Kidney tubule cell (primary cell): Measurements from ENCODE around the gene UPK1B.
"Not testable (repeated sequence)": the region's sequence is repeated elsewhere in the genome, so short reads cannot be mapped to it uniquely, and the experiment has no call there.

Experiments
- DNase-seq: peaks from one replicate; pipeline ENCODE4 v3.0.0-alpha.2; 2018; ENCODE audit warnings: low spot score

The UPK1B gene

GRCh38 chr3:119173325-119173724 is at the start of gene UPK1B:
UPK1B (plus strand) TSS chr3:119173598; CDS start chr3:119186742, 13,144 bp downstream.
- peak; percentile 86 for DNase-seq

- DNase-seq = no peak
Observed at GRCh38 chr3:119125342-119125741, 48.1 kb upstream of the UPK1B start.

GRCh38 chr3:119125742-119126504 is 47.5 kb upstream of the UPK1B start:
- DNase-seq = no peak

- not testable (repeated sequence) for DNase-seq
Observed at GRCh38 chr3:119130291-119130690, 43.1 kb upstream of the UPK1B start.

- not testable (repeated sequence) for DNase-seq
Observed at GRCh38 chr3:119132291-119132690, 41.1 kb upstream of the UPK1B start.

- not testable (repeated sequence) for DNase-seq
Observed at GRCh38 chr3:119139360-119139759, 34.0 kb upstream of the UPK1B start.

- no peak for DNase-seq
Observed at GRCh38 chr3:119140466-119140865, 32.9 kb upstream of the UPK1B start.

- no peak for DNase-seq
Observed at GRCh38 chr3:119145128-119145499, 28.3 kb upstream of the UPK1B start.

- peak; percentile 65 for DNase-seq
Observed at GRCh38 chr3:119145500-119146167, 27.8 kb upstream of the UPK1B start, which contains the start of gene TEX55. TEX55 (plus strand) TSS chr3:119146165; CDS start chr3:119146190, 25 bp downstream.

GRCh38 chr3:119146578-119147375 is 26.6 kb upstream of the UPK1B start:
- no peak for DNase-seq

GRCh38 chr3:119147494-119147893 is 25.9 kb upstream of the UPK1B start:
- DNase-seq = no peak

GRCh38 chr3:119148493-119149180 is 24.8 kb upstream of the UPK1B start:
- peak; percentile 61 for DNase-seq

- peak; percentile 12 for DNase-seq
Observed at GRCh38 chr3:119149484-119149883, 23.9 kb upstream of the UPK1B start.

GRCh38 chr3:119156868-119157267 is 16.5 kb upstream of the UPK1B start:
- DNase-seq = no peak

- no peak for DNase-seq
Observed at GRCh38 chr3:119157971-119158370, 15.4 kb upstream of the UPK1B start.

GRCh38 chr3:119160361-119160760 is 13.0 kb upstream of the UPK1B start:
- no peak for DNase-seq

GRCh38 chr3:119160815-119161214 is 12.6 kb upstream of the UPK1B start:
- no peak for DNase-seq

GRCh38 chr3:119161240-119161639 is 12.2 kb upstream of the UPK1B start:
- no peak for DNase-seq

- not testable (repeated sequence) for DNase-seq
Observed at GRCh38 chr3:119164745-119165144, 8.7 kb upstream of the UPK1B start.

- no peak for DNase-seq
Observed at GRCh38 chr3:119170821-119171220, 2.6 kb upstream of the UPK1B start.

- DNase-seq = peak; percentile 71
Observed at GRCh38 chr3:119175872-119176756, 2.7 kb downstream of the UPK1B start.
